GM19395 (cell line): ENCODE data around the gene PRDX1.
A peak's percentile ranks its signal among the peaks of the same experiment; 100 is the strongest.

Source experiments
- ATAC-seq: cut with Tn5 transposase; IDR thresholded peaks from one replicate; pipeline ENCODE4 v1.9.1; 2021; ENCODE audit warnings: mild to moderate bottlenecking, moderate library complexity; ENCODE audit not compliant: unreplicated experiment

PRDX1 gene

GRCh38 chr1:45467353-45467752 lies 54.3 kb downstream of the PRDX1 start:
- ATAC-seq: peak; percentile 55

- ATAC-seq: no peak
Measured at GRCh38 chr1:45465277-45465676, 56.4 kb downstream of the PRDX1 start.
